ENCODE data around the gene PPIL4.

The PPIL4 gene

DNA sequence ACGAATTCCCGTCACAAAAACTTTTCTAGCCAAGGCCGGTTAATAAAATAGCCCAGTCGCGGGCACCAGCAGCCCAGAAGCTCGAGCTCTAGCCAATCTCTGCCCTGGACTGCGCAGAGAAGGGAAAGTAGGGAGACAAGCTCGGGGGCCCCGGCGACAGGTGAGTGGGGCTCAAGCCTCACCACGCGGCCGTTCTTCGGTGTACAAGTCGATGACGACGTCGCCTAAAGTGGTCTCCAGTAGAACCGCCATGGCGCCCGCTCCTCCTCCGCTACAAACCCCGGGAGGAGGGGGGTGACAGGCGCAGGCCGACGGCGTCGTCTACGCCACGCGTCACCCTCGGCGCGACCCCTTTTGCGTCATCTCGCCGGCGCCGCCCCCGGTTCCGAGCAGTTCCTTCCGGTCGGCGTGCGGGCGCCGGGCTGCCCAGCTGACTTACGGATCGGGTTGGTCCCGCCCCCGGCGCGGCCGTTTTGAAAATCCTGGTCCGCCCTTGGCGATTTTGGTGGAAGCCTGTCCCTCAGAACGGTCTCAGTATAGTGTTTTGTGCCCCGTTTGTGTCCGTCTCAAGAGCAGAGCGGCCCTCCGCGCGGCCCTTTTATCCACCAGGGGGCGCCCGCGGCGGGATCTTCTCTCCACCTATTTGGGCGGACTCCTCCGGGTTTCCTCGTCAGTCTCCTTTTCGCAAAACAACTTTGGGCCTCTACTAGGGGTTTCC lies at the start of gene PPIL4:
PPIL4 (minus strand) TSS at position 290 of the 718 bp plus-strand sequence; CDS start at position 252, 38 bp downstream.
- DNase-seq = peak; percentile 72

- DNase-seq = no peak
Observed at GRCh38 chr6:149593408-149593807, 47.6 kb upstream of the PPIL4 start.

- DNase-seq = no peak
Observed at GRCh38 chr6:149592983-149593382, 47.1 kb upstream of the PPIL4 start.

- DNase-seq = no peak
Observed at GRCh38 chr6:149586149-149586548, 40.3 kb upstream of the PPIL4 start.

- no peak for DNase-seq
Observed at GRCh38 chr6:149581349-149581748, 35.5 kb upstream of the PPIL4 start.

DNA sequence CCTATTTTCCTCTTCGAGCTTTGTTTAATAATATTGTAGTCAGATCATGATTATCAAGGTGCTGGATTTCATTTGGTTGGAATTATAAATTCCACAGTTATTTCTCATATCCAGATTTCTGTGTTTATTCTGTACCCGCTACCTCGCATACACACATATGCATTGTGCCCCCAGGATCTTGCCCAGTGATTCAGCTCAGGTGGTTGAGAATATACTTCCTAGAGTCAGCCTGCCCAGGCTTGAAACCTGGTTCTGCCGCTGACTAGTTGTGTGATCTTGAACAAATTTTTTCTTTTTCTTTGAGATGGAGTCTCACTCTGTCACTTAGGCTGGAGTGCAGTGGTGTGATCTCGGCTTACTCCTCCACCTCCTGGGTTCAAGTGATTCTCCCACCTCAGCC lies 35.0 kb upstream of the PPIL4 start:
- no peak for DNase-seq

DNA sequence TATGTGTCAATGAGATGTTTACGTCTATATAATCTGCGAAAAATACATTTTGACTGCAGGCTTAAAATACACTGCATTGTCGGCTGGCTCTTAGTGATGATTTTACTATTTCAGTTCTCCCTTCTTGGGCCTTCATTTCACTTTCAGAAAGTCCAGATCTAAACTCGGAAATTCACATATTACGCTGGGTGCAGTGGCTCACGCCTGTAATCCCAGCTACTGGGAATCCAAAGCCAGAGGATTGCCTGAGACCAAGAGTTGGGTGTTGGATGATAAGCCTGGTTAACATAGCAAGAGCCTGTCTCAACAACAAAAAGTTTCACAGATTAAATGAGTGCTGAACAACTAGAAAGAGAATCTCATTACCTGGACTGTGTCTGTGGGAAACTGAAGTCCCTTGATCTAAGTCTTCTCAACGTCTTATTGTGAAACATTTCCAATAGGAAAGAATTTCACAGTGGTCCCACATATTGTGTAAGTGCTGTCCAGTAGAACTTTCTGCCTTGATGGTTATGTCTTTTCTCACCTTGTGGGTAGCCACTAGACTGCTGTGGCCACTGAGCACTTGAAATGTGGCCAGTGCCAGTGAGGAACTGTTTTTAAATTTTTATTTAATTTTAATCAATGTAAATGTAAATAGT lies 22.2 kb upstream of the PPIL4 start:
- no peak for DNase-seq

DNA sequence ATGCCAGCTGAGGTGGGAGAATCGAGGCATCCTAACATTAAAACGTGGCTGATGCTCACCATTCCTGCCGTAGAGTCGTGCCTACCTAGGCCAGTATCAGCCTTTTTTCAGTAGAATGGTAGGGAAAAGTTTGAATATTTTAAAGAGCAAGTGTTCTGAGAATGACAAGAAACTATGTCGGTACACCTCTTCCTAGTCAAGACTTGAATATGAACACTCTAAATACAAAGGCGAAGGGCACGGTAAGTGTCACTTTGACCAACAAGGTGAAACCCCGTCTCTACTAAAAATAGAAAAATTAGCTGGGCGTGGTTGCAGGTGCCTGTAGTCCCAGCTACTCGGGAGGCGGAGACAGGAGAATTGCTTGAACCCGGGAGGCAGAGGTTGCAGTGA lies 21.3 kb upstream of the PPIL4 start:
- no peak for DNase-seq

- DNase-seq = peak; percentile 19
Observed at GRCh38 chr6:149566410-149567193, 20.8 kb upstream of the PPIL4 start.

GRCh38 chr6:149565527-149566409 lies 19.9 kb upstream of the PPIL4 start, which contains the start of gene GINM1:
Gene GINM1, plus strand, starts transcription at chr6:149566375. Its CDS starts 40 bp downstream, at chr6:149566415.
- peak; percentile 72 for DNase-seq

DNA sequence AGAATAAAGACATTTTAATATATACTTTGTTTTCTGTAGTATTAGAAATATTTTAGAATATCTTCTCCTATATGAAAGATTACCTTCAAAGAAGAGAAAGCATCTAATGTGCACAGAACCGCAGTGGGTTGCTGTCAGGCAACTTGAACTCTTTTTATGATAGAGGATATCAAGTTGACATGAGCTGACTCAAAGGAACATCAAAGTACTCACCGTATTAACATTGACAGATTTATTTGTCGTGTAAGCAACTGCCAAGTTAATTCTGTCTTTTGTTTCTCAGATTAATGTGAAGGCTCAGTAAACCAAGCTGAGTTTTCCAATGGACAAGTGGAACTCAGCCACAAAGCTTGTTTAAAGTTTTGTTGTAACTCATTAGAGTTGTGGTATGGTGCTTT lies 18.1 kb upstream of the PPIL4 start:
- no peak for DNase-seq

GRCh38 chr6:149563203-149563927 lies 17.5 kb upstream of the PPIL4 start:
- DNase-seq = no peak

- DNase-seq = no peak
Observed at GRCh38 chr6:149560736-149561135, 14.9 kb upstream of the PPIL4 start.

DNA sequence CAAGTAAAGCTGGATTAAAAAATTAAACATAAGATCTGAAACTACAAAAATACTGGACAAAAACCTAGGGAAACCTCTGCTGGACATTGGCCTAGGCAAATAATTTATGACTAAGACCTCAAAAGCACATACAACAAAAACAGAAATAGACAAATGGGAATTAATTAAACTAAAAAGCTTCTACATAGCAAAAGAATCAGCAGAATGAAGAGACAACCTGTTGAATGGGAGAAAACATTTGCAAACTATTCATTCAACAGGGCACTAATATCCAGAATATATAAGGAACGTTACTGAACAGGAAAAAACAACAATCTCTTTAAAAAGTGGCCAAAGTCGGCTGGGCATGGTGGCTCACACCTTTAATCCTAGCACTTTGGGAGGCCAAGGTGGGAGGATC lies 13.5 kb upstream of the PPIL4 start:
- no peak for DNase-seq

- DNase-seq = no peak
Observed at GRCh38 chr6:149558029-149558428, 12.2 kb upstream of the PPIL4 start.

DNA sequence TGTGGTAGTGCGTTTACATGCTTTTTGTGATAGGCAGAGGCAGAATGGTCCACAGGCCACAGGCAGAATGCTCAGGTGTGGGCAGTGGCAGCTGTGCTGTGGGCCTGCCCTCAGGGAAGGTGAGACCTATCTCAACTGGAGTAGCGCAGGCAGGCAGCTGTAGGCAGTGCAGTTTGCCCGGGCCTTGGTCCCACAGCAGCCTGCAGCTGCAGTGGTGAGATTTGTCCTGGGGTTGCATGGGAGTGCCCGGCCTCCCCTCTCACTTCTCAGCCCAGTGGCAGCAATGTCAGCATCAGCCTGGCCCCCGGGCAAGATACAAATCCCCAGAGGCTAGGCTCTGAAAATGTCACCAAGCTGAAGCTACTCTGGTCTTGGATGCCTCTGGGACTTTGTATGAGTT lies 6.1 kb upstream of the PPIL4 start:
- no peak for DNase-seq

DNA sequence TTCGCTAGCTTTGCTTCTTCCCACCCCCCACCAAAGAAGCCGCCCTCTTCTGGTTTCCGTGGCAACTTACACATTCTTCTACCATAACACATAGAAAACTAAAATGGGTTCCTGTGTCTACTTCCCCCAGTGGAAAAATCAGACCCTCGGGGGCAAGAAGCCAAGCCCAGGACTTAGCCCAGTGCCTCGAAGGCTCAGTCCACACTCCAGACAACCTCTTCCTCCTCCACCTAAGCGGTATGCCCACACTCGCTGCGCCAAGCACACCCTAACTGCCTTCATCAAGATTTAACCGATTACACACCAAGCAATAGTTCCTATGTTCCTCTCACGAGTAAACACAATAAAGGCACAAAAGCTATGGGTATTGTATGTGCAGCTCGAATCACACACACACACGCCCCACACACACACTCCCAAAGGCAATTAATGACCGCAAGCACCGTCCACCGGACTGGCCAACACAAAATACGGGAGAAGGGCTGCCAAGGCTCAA lies 537 bp downstream of the PPIL4 start:
- DNase-seq = no peak

- DNase-seq = no peak
Observed at GRCh38 chr6:149544646-149545257, 1.1 kb downstream of the PPIL4 start.

DNA sequence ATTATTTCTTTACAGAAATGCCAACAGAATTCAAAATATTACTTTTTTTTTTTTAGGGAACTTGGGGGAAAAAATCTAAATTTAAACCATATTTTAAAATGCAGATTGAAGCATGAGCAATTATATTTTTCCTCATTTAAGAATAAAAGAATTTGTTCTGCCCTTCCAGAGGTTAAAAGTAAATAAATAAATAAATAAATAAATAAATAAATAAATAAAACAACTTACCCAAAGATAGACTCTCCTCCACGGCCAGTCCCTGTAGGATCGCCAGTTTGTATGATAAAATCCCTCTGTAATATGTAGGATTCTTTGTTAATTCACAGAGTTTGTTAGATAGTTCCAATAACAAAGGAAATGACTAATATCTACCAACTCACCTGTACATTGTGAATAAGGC lies 4.7 kb downstream of the PPIL4 start:
- no peak for DNase-seq

DNA sequence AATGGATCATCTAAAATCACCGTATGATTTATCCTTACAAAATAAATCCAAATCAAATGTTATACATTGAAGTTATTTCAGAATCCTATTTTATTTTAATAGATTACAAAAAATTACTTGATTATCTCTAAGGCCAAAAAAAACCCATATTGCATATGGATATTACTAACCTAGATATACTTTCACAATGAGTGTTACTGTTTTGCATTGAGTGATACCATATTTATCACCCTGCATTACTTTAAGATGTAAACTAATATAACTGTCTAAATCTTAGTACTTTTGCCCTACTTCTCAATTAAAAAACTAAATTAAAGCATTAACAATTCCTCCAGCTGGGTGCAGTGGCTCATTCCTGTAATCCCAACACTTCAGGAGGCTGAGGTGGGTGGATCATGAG lies 11.1 kb downstream of the PPIL4 start:
- no peak for DNase-seq

DNA sequence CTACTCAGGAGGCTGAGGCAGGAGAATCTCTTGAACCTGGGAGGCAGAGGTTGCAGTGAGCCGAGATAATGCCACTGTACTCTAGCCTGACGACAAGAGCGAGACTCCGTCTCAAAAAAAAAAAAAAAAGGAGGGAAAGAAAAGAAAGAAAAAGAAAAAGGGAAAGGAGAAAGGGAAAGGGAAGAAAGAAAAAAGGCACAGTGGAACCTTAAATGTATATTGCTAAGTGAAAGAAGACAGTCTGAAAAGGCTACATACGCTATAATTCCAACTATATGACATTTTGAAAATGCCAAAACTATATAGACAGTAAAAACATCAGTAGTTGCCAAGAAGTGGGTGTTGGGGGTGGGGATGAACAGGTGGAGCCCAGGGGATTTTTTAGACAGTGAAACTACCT lies 16.2 kb downstream of the PPIL4 start:
- no peak for DNase-seq
